GM12891 (cell line): Measurements from ENCODE around the gene SRRD.

ENCODE experiments used
- POLR2A ChIP-seq: IDR thresholded peaks from 2 replicates; pipeline ENCODE4 v1.6.1; 2011; ENCODE audit warnings: low read depth, low read length, control low read depth
- POLR2AphosphoS5 ChIP-seq: IDR thresholded peaks from 2 replicates; pipeline ENCODE4 v1.6.1; 2011; ENCODE audit warnings: low read depth, low read length, control low read depth
- SPI1 ChIP-seq: IDR thresholded peaks from 2 replicates; pipeline ENCODE4 v1.6.1; 2011; ENCODE audit warnings: low read depth, low read length, control low read depth

GRCh38 chr22:26471522-26471921, 12.2 kb upstream of the SRRD start:
- no peak for TF ChIP-seq POLR2A
- no peak for TF ChIP-seq POLR2AphosphoS5
- no peak for TF ChIP-seq SPI1
